NB4 (cell line): Measurements from ENCODE around the gene DEUP1.

Source experiments
- DNase-seq: peaks from one replicate; pipeline ENCODE4 v3.0.0; 2010; ENCODE audit warnings: low read depth
- H3K4me3 ChIP-seq: one replicate; pipeline ENCODE4 v1.5.1; 2011; ENCODE audit warnings: mild to moderate bottlenecking, low read depth, low read length, moderate library complexity
- CTCF ChIP-seq: IDR thresholded peaks from one replicate; pipeline ENCODE4 v1.5.1; 2012; ENCODE audit warnings: low read depth, low read length
- MAX ChIP-seq: IDR thresholded peaks from 2 replicates; pipeline ENCODE4 v1.6.1; 2011; ENCODE audit warnings: low read depth, low read length
- MYC ChIP-seq: IDR thresholded peaks from 2 replicates; pipeline ENCODE4 v1.6.1; 2011; ENCODE audit warnings: low read depth, low read length
- POLR2A ChIP-seq: IDR thresholded peaks from 2 replicates; pipeline ENCODE4 v1.6.1; 2011; ENCODE audit warnings: mild to moderate bottlenecking; ENCODE audit not compliant: insufficient read length; ENCODE audit errors: extremely low read depth

DEUP1 gene

GRCh38 chr11:93468290-93468689 is 137.7 kb downstream of the DEUP1 start:
- H3K4me3 ChIP-seq = no peak overlapping the region
- TF ChIP-seq POLR2A = no peak
- TF ChIP-seq MAX = no peak
- no peak for TF ChIP-seq MYC
- TF ChIP-seq CTCF = no peak
- no peak for DNase-seq

DNA sequence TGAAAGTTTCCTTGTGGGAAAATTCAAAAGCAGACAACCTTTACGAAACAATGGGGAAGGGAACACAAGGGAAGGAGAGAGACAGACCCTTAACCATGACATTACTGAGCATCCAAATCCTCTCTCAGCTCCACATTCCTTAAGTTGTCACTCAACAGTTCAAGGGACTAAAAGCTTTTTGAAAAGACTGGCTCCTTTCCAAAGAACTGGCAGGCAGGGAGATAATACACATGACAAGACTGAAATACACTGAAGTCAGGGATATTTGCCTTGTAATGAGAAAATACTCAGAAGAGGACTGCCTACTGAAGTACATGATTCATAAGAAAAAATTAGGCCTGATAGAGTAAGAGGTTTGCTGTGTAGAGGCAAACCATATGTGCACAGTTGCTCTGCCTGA is 143.6 kb downstream of the DEUP1 start:
- DNase-seq = no peak
- no peak overlapping the region for H3K4me3 ChIP-seq
- TF ChIP-seq POLR2A (no peak), CTCF (no peak), MAX (no peak), MYC (no peak)

GRCh38 chr11:93476796-93477195 is 146.3 kb downstream of the DEUP1 start:
- DNase-seq = no peak
- no peak overlapping the region for H3K4me3 ChIP-seq
- TF ChIP-seq CTCF = no peak
- TF ChIP-seq POLR2A = no peak
- TF ChIP-seq MYC = no peak
- TF ChIP-seq MAX = no peak

- no peak overlapping the region for H3K4me3 ChIP-seq
- DNase-seq = no peak
- TF ChIP-seq MAX = no peak
- TF ChIP-seq CTCF = no peak
- no peak for TF ChIP-seq POLR2A
- no peak for TF ChIP-seq MYC
Measured at GRCh38 chr11:93477684-93478234, 147.2 kb downstream of the DEUP1 start.

GRCh38 chr11:93478841-93479240 is 148.3 kb downstream of the DEUP1 start:
- DNase-seq = no peak
- H3K4me3 ChIP-seq = no peak overlapping the region
- TF ChIP-seq POLR2A = no peak
- TF ChIP-seq CTCF = no peak
- TF ChIP-seq MYC = no peak
- TF ChIP-seq MAX = no peak

GRCh38 chr11:93480256-93480655 is 149.7 kb downstream of the DEUP1 start:
- DNase-seq = no peak
- TF ChIP-seq MYC (no peak), CTCF (no peak), MAX (no peak), POLR2A (no peak)
- no peak overlapping the region for H3K4me3 ChIP-seq
